NCI-H2171 (cell line): ENCODE measurements around the gene EIF3B.
"Not testable (repeated sequence)": the region's sequence is repeated elsewhere in the genome, so short reads cannot be mapped to it uniquely, and the experiment has no call there.

Experiments
- DNase-seq: peaks from one replicate; lab custom pipeline; 2025; lab: John Stamatoyannopoulos, UW

Gene EIF3B

DNA sequence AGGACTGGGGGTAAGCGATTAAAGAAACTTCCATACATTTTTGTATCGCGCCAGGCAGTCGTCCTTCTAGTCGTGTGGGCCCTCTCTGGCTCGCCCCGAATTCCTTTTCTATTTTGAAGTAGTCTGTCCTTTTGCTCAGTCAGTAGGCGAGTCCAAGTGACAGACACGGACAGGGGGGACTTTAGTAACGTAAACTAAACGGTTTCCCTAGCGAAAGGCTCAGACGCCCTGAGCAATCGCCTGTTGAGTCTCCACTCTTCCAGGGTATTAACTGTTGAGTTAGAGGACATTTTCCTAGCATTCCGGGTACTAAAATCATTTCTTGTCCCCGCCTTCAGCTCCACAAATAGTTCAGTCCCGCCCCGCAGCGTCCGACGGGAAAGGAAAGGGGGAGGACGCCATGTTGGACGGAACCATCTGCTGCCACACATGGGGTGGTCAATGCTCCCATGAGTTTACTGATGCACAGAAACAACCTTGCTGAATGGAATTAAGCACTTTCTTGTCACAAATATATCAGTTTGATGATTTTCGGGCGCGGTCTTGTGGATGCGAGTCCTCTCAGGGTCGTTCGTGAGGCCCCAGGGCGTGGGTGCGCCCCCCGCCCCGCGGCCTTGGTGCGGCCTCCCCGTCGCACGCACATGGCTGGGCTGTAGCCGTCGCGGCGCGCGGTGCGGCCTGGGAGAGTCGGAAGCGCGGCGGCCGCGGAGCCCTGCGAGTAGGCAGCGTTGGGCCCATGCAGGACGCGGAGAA lies at the start of gene EIF3B:
EIF3B (plus strand) TSS at position 642 of the 753 bp plus-strand sequence; CDS start at position 737, 95 bp downstream.
- peak; percentile 92 for DNase-seq

- DNase-seq, result not testable (repeated sequence)
These were observed 49.4 kb upstream of the EIF3B start for GRCh38 chr7:2305258-2305657.

DNA sequence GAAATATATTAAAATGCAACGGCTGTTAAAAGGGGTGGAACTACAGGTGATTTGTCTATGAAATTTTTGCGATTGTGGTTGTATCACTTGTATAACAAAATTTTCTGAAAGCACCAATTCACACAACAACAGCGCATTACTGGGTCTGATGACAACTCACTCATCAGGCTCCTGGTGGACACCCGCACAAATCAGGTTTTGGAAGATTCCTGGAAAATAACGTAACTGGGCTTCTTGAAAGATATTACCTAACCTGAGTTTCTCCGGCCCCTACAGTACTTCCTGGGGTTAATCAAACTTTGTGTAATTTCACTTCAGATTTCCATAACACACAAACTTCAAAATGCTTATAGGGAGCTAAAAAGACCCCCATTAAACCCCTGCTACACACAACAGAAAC lies 47.9 kb upstream of the EIF3B start:
- no peak for DNase-seq

DNA sequence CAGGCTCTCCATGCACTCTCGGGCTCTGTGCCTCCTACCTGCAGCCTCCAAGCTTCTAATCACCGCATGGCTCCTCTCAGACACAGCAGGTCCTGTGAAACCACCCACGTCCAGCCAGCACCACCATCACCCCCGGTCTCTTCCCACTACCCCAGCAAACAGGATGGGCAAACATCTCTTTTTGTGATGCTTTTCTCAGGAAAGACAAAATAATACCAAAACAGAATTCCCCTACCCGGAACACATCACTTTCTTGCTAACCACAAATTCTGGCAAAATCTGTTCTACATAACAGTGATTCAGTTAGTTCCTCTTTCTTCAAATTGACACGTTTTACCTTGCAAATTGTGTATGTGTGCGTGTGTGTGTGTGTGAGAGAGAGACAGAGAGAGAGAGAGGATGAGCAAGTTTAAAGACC lies 46.9 kb upstream of the EIF3B start:
- no peak for DNase-seq

DNA sequence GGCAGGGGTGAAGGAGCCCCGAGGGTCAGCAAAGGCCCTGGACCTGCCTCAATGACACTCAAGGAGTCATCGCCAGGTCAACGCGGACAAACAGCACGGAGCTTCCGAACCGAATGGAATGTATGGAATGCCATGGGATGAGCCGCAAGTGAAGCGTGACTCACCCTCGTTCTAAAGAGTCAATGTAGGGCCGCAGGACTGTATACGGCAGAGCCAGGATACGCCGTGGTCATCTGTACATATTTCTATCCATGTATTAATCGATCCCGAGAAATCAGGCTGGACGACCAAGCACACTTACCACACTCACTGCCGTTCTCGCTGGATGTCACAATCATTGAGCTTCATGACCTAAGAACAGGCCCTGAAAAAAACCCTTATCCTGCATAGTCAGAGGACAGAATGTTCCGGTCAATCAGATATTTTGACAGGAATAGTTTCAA lies 44.7 kb upstream of the EIF3B start:
- DNase-seq, result no peak

DNA sequence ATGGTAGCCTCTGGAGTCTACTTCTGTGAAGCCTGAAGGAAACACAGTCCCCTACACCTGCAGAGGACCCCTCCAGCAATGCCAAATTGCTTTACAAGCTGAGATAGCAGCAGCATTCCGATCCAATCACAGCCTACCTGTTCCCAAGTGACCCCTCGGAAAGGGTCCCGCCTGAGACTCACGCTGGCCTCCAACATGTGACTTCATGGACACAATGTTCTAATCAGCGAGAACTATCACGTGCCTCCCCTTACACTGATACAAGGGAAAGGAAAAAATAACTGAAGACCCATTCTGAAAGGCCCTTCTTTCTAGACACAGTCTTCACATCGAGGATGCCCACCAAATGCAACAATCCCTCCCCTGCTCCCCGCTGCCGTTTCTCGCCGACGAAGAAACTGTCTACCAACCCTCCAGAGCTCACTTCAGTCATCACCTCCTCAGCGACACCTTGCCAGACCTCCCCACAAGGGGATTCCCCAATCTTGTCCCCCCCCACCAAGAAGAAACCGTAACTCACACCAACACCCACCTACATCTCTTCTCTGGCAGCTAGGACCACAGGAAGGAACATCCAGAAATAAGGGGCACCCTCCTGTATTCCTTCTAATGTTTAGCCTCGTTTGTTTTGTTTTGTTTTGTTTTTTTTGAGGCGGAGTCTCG lies 42.2 kb upstream of the EIF3B start:
- no peak for DNase-seq

DNA sequence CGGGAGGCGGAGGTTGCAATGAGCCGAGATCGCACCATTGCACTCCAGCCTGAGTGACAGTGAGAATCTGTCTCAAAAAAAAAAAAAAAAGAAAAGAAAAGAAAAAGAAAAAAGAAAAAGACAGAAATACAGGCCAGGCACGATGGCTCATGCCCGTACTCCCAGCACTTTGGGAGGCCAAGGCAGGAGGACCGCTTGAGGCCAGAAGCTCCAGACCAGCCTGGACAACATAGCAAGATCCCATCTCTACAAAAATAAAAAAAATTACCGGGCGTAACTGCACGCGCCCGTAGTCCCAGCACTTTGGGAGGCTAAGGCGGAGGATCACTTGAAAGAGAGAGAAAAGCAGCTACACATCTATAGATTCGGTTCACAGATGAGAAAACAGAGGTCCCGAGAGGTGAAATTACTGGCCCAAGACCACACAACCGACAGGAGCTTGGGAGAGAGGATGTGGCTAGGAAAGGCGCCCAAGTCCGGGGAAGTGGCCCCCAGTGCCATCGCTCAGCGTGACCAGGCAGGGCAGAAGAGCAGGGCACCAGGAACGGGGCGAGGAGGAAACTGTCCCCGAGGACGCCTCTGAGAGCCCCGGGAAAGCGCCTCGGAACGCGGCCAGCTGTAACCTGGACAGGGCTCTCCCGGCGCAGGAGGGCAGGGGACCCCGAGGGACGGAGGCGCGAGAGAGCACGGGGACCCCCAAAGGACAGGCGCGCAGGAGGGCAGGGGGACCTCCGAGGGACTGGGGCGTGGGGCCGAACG lies 41.0 kb upstream of the EIF3B start:
- no peak for DNase-seq

GRCh38 chr7:2314209-2314955 lies 40.2 kb upstream of the EIF3B start, which contains the start of gene SNX8:
Gene SNX8, minus strand, starts transcription at chr7:2314441. Its CDS starts 20 bp downstream, at chr7:2314421.
- DNase-seq, result peak; percentile 92

DNA sequence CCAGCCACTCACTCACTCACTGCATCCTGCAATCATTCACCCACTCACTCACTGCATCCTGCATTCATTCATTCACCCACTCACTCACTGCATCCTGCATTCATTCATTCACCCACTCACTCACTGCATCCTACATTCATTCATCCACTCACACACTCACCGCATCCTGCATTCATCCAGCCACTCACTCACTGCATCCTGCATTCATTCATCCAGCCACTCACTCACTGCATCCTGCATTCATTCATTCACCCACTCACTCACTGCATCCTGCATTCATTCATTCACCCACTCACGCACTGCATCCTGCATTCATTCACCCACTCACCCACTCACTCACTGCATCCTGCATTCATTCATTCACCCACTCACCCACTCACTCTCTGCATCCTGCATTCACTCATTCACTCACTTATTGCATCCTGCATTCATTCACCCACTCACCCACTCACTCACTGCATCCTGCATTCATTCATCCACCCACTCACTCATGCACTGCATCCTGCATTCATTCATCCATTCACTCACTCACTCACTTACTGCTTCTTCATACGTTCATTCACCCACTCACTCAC lies 39.6 kb upstream of the EIF3B start:
- not testable (repeated sequence) for DNase-seq

DNA sequence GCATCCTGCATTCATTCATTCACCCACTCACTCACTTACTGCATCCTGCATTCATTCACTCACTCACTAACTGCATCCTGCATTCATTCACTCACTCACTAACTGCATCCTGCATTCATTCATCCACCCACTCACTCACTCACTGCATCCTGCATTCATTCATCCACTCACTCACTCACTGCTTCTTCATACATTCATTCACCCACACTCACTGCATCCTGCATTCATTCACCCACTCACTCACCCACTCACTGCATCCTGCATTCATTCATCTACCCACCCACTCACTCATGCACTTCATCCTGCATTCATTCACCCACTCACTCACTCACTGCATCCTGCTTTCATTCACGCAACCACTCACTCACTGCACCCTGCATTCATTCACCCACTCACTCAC lies 38.8 kb upstream of the EIF3B start:
- no peak for DNase-seq

DNA sequence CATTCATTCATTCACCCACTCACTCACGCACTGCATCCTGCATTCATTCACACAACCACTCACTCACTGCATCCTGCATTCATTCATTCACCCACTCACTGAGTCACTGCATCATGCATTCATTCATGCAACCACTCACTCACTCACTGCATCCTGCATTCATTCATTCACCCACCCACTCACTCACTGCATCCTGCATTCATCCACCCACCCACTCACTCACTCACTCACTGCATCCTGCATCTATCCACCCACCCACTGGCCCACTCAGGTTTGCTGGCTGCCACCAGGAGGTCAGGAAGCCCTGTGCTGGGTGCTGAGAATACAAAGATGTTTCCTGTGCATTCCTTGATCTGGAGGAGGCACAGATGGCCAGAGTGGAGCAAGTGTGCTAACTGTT lies 38.0 kb upstream of the EIF3B start:
- no peak for DNase-seq

- DNase-seq, result no peak
These were observed 36.9 kb upstream of the EIF3B start for GRCh38 chr7:2317556-2318293.

- peak; percentile 16 for DNase-seq
These were observed 33.6 kb upstream of the EIF3B start for GRCh38 chr7:2321020-2321419.

GRCh38 chr7:2325162-2325561 lies 29.5 kb upstream of the EIF3B start:
- DNase-seq, result no peak

- no peak for DNase-seq
These were observed 27.7 kb upstream of the EIF3B start for GRCh38 chr7:2326951-2327350.

DNA sequence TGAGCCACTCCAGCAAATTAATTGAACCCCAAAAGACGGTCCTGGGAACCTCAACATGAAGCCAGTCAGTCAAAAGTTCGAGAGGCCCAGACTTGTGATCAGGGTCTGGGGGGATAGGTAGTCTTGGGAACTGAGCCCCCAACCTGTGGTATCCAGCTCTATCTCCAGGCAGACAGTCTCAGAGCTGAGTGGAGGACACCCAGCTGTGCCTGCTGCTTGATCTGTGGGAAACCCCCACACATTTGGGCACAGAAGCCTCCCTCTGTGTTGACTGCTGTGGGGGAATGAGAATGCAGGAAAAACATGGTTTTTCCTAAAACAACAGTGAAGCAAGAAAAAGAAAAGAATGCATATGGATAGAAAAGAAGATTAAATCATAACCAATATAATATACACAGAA lies 24.1 kb upstream of the EIF3B start:
- no peak for DNase-seq

GRCh38 chr7:2331707-2332106 lies 22.9 kb upstream of the EIF3B start:
- DNase-seq, result no peak

DNA sequence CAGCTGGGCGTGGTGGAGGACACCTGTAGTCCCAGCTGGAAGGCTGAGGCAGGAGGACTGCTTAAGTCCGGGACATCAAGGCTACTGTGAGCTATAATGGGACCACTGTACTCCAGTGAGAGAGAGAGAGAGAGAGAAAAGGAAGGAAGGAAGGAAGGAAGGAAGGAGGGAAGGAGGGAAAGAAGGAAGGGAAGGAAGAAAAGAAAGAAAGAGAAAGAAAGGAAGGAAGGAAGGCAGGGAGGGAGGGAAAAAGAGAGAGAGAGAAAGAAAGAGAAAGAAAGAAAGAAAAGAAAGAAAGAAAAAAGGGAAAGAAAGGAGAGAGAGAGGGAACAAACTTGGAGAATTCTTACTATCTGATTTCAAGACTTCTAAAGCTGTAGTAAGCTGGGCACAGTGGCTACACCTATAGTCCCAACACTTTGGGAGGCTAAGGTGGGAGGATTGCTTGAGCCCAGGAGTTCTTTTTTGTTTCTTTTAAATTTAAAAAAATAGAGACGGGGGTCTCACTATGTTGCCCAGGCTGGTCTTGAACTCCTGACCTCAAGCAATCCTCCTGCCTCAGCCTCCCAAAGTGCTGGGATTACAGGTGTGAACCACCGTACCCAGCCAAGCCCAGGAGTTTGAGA lies 21.9 kb upstream of the EIF3B start:
- not testable (repeated sequence) for DNase-seq

GRCh38 chr7:2336626-2337299 lies 17.9 kb upstream of the EIF3B start:
- DNase-seq, result no peak
